GM12875 (cell line): Measurements from ENCODE around the gene SLC25A10.

Source experiments
- H3K4me3 ChIP-seq: one replicate; pipeline ENCODE4 v1.5.1; 2011; ENCODE audit warnings: low read depth, low read length, control low read depth
- CTCF ChIP-seq: IDR thresholded peaks from 2 replicates; pipeline ENCODE4 v1.5.1; 2011; ENCODE audit warnings: low read depth, mild to moderate bottlenecking, control low read depth, inconsistent platforms, low read length, moderate library complexity, borderline replicate concordance; ENCODE audit not compliant: insufficient read depth

SLC25A10 gene

GRCh38 chr17:81687770-81688541 is 24.1 kb upstream of the SLC25A10 start:
- no peak overlapping the region for H3K4me3 ChIP-seq
- TF ChIP-seq CTCF, result no peak

GRCh38 chr17:81688616-81689015 is 23.5 kb upstream of the SLC25A10 start:
- TF ChIP-seq CTCF, result no peak
- H3K4me3 ChIP-seq, result no peak overlapping the region

- no peak for TF ChIP-seq CTCF
- H3K4me3 ChIP-seq, result no peak overlapping the region
These were observed 22.0 kb upstream of the SLC25A10 start for GRCh38 chr17:81690066-81690465.

- H3K4me3 ChIP-seq, result no peak overlapping the region
- no peak for TF ChIP-seq CTCF
These were observed 21.5 kb upstream of the SLC25A10 start for GRCh38 chr17:81690549-81690948.

- no peak for TF ChIP-seq CTCF
- no peak overlapping the region for H3K4me3 ChIP-seq
These were observed 20.9 kb upstream of the SLC25A10 start for GRCh38 chr17:81691196-81691595.

GRCh38 chr17:81691608-81692007 is 20.5 kb upstream of the SLC25A10 start:
- H3K4me3 ChIP-seq, result no peak overlapping the region
- no peak for TF ChIP-seq CTCF

- H3K4me3 ChIP-seq, result no peak overlapping the region
- TF ChIP-seq CTCF, result no peak
These were observed 18.4 kb upstream of the SLC25A10 start for GRCh38 chr17:81693509-81694210.
